GM18511 (cell line): ENCODE measurements around the gene ZFP92.

ENCODE experiments used
- ATAC-seq: cut with Tn5 transposase; IDR thresholded peaks from one replicate; pipeline ENCODE4 v1.9.1; 2021; ENCODE audit warnings: mild to moderate bottlenecking, moderate library complexity; ENCODE audit not compliant: unreplicated experiment

Gene ZFP92

DNA sequence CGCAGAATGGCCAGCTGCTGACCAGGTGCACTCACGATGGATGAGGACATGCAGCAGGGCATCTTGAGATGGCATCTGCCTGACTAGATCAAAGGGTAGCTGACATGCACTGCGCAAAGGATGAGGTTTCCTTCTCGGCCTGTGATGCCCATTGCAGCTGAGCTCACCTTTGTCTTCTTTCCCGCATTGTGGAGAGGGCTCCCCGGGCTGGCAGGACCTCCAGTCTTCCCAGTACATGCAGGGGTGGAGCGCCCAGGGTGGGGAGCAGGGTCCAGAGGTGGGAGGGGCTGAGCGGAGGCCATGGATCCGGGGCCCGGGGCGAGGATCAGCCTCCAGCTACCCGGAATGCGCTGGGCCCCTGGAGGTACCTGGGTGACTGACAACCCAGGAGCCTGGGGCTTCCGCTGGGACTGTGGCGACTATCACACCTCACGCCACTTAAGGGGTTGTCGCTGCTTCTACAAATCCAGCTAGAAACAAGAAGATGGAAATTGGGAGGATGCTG lies 22.6 kb downstream of the ZFP92 start:
- no peak for ATAC-seq

DNA sequence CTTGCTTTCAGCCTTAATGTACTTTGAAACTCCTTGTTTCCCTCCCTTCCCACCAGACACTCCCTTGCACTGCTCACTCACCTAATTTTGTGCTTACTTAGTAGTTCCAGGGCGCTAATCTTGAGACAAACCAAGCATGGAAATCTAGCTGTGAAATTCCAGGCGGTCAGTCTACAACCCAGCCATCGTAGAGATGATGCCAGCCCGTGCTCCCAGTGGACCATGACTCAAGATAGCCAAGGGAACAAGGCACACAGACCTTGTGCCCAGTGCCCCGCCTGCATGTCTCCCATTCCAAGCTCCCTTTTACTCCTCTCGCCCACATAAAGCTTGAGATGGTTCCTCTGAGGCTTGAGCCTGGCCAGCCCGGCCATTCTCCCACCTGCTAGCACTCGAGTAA lies 23.5 kb downstream of the ZFP92 start:
- ATAC-seq, result no peak

GRCh38 chrX:153435845-153436244 lies 24.6 kb downstream of the ZFP92 start:
- ATAC-seq, result no peak

DNA sequence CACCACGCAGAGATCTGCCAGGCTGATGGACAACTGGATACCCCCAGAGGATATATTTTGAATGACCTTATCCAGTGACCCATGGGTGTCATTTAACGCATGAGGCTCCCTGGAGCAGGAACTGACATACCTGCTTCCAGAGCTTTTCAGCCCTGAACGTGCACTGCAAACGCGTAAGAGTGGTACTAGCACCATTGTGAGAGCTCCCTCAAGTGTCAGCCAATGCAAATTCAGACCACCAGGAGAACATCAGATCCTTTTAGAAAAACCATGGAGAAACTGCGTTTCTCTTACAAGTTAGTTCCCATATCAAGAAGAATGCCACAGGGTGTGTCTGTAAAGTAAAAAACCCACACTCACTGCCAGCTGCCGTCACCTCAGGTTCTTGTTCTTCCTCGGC lies 27.3 kb downstream of the ZFP92 start:
- no peak for ATAC-seq

GRCh38 chrX:153439977-153440376 lies 28.7 kb downstream of the ZFP92 start:
- no peak for ATAC-seq

DNA sequence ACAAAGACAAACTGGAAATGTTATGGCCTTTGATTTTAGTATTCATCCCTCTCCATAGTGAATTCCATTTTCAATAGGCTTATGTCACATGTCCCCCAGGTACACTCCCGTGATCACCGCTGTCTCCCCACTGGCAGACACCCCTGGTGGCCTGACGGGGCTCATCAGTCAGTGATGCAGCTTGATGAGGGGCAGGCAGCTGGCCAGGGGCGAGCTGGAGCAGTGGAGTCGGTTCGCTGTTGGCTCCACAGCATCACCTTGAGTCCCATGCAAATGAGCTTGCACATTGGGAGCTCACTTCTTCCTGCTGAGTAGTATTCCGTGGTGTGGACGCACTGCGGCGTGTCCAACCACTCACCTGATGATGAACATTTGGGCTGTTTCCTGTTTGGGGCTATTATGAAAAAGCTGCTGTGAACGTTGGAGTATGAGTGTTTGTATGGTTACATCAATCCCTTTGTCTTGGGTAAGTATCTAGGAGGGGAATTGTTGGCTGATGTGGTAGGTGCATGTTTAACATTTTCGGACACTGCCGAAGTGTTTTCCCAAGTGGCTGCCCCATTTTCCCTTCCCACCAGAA lies 29.4 kb downstream of the ZFP92 start:
- no peak for ATAC-seq

GRCh38 chrX:153441296-153441695 lies 30.0 kb downstream of the ZFP92 start:
- no peak for ATAC-seq

DNA sequence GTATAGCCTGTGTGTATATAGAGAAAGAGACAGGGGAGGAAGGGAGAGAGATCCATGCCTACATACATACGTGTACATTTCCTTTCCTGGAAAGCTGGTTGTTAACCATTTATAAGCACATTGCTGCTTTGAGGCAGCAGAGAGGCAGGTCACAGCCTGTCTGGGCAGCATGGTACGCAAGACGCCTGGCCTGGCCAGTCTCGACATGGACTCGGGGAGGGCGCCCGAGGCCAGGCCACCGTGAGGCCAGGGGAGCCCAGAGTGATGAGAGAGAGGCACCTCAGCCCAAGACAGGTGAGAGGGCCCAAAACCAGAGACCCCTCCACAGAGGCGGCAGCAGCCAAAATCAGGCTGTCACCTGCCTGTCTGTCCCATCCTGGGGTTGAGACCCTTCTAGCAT lies 30.7 kb downstream of the ZFP92 start:
- no peak for ATAC-seq

DNA sequence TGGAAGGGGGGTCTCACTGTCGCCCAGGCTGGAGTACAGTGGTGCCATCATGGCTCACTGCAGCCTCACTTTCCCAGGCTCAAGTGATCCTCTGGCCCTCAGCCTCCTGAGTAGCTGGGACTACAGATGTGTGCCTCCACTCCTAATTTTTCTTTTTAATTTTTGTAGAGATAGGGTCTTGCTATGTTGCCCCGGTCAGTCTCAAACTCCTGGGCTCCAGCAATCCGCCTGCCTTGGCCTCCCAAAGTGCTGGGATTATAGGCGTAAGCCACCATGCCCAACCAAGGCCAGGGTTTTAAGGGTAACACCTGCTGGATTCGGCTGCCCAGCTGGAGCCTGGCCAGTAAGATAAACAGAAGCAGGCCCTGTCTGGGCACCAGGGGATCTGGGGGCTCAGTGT lies 31.2 kb downstream of the ZFP92 start:
- no peak for ATAC-seq

DNA sequence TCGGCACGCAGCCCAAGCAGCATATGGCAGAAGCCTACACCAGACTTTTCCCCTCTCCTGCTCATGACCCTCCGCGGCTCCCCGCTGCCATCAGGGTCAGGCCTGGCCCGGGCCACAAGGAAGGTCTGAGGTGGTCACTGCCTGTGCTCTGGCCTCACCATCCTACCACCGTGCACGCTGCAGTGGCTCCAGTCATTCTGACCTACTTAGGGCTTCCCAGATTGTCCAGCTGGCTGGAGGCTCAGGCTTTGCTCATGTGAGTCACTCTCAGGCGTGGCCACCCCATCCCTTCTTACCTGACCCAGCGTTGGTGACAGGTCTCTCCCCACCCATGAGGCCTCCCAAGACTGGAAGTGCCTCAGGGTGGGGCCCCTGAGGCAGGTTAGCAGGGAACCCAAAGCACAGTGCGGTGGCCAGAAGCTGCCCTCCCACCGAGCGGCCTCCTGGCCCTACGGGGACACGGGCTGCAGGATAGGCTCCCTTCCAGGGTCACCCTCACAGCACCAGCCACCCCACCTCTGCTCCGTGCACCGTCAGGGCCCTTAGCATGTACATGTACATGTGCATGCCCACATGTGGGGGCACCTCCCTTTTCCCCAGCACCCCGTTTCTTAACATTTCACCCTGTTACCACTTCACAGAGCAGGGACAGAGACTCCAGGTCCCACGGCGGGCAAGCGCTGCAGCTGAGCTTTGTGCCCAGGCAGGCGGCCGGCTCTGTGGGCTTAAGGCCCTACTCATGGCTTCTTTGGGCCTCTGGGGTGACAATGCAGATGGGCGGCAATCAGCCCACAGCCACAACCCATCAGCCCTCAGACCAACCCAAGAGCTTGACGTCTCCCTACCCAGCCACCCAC lies 32.4 kb downstream of the ZFP92 start:
- ATAC-seq, result no peak

- ATAC-seq, result no peak
Measured at GRCh38 chrX:153444333-153445011, 33.2 kb downstream of the ZFP92 start.

- ATAC-seq, result no peak
Measured at GRCh38 chrX:153445106-153445855, 34.0 kb downstream of the ZFP92 start.

DNA sequence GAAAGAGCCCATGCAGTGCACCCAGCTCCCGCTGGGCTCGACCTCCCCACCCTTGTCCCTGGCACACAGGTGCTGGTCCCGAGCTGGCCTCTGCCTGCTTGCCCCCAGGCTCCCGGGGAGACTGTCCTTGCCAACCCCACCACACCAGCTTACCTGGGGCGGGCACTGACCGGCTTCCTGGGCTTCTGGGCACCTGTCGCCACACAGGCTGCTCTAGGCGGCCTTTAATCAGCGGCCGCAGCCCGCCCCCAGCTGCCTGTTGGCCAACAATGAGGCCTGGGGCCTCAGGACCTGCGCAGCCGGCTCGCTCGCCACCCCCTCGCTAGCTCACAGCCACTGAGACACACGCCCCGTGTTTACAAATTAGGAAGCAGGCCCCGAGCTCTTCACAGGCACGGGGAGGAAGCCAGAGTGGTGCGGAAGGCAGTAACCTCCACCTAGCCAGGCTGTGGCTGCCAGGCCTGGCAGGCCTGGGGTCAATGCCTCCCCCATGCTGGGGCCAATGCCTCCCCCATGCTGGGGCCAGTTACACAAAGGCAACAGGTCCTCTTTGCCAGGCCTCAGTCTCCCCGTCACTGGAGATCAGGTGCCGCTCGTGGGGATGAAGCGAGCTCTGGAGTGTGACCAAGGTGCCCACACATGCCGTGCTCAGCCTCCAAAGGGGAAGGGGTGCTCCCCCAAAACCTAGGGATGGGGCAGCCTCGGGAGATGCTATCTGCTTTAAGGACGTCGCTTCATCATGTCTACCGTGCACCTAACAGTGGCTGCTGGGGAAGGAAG lies 34.8 kb downstream of the ZFP92 start, which contains the start of gene TREX2:
TREX2 (minus strand) TSS at position 201 of the 780 bp plus-strand sequence. CDS start 626 bp downstream, outside the sequence.
- no peak for ATAC-seq

DNA sequence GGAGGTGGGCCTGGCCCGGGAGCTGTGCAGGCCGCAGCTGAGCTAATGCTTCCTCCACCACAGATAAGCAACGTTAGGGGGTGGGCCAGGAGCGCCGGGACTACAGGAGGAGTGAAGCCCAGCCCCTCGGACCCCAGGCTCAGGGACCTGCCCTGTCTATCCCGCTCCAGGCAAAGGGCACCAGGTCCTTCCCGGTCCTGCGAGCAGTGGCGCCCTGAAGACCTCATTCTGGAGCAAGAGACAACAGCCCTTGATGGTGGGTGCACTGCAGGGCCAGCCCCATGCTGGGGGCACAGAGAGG lies 35.3 kb downstream of the ZFP92 start:
- no peak for ATAC-seq

DNA sequence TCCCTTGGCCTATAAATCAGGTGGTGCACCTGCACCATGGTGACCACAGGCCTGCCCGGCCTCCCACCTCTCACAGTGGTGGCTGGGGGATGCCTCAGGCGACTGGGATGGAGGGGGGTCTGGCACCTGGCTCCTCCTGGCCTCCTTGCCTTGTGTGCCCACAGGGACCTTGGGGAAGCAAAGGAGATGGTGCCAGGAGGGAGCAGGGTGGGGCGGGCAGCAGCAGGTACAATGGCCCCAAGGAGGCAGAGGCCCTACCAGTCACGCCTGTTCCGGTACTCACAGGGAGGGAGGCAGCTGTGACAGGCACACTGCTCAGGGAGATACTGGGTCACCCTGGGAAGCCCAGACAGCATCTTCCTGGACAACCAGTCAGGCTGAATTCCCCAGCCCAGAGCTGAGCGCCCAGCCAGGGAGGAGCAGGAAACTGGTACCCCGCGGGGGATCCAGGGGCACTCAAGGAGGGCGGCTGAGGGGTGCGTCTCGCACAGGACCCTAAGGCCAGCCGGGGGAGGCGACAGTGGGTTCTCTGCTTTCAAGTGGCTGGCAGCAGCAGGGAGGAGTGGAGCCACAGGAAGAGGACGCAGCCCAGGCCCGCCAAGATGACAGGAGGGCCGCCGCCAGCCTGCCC lies 35.8 kb downstream of the ZFP92 start:
- no peak for ATAC-seq

DNA sequence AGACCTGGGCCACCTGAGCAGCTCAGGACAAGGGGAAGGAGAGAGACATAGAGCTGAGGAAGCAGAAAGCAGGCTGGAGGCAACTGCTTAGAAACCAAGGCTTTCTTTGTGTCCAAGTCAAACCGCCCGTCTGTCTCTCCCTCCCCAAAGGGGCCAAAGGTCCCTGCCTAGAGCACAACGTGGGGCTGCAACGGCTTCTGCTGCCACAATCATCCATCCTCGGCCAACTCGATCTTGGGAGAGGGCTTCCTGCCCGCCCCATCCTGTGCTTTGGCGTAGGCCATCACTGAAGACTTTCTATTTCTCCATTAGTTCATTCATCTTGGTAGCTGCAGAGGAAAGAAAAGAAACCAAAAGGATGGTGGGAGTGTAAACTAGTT lies 36.3 kb downstream of the ZFP92 start:
- ATAC-seq, result no peak

DNA sequence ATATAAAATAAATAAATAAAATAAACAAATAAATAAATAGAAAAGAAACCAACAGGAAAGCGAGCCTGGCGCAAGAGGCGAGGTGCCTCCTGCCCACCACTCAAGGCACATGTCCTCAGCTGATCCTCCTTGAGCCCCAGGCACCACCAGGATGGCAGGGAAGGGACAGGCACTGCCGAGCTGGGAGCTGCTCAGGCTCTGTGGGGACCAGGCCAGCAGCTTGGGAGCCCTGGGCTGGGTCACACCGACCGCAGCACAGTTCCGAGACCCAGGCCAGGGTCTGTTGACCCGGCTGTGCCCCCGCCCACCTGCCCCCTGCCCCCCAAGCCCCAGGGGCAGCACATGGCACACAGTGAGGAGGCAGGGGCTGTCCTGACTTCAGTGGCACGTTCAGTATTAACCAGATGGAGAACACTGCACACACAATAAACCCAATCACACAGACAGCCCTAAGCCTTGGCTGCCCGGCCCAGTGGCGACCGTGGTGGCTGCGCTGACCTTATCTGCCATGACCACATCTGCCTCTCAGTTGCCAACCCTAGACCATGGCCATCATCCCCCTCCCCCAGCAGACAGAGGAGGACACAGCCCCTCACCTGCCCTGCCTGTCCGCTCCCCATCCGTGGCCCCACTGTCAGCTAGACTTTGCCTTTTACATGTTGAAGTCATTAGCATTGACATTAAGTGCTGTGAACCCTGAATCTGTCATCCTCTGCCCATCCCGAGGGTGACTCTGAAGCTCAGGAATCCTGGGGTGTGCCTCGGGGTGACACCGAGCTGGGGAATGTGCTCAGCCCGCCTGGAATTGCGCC lies 37.5 kb downstream of the ZFP92 start:
- no peak for ATAC-seq

DNA sequence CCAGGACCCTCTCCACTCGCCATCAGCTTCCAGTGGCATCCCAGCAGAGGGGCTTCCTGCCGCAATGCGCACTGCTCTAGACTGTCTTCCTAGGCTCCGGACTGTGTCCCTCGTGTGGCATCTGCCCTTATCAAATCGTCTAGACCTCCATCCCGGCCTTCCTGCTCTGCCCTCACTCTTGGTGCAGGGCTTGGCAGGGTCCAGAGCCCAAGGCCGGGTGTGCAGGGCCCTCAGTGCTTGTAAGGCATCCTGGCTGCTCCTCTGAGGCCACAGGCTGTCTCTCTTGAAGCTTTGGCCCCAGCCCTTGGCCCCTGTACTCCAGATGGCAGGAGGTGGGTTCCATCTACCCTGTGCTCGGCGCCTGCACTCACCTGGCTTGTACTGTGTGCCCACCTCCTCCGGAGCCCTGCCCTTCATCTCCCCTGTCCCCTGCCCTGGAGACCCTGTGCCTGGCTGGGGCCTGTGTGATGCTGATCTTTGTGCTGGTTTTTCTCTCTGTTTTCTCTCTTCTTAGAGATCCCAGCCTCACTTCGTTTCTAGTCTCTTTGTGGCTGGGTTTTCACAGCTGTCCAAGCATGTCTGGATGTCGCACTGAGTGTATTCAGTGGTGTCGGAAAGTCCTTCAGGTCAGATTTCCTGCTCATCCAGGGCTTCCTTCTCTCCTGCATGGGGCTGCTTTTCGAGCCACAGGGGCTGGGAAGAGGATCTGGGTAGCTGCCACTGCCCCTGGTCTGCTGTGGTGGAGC lies 38.3 kb downstream of the ZFP92 start:
- ATAC-seq, result no peak
